PC-3 (cell line): ENCODE data around the gene TIMMDC1. TPM values are rescaled to one million over a fixed set of nuclear protein-coding genes. Genes with fewer than 3 reads are reported as not detected.

Experiments
- ATAC-seq: fragments of 200-7000 bp; cut with Tn5 transposase; 2 replicates; pipeline ENCODE4 v1.9.1; 2020; ENCODE audit warnings: mild to moderate bottlenecking, moderate library complexity
- BruUV-seq: library from RNA; stranded (reverse); fragments of 400-500 nt; replicated peaks from 2 replicates; lab custom pipeline; 2021; lab: Mats Ljungman, UMichigan
- CTCF ChIA-PET: fragments of 300-600 bp; sonication (Branson Sonifier 250); formaldehyde crosslinking; loops from one replicate; lab custom pipeline; 2022; ENCODE audit warnings: antibody characterized with exemption; lab: Charles Lee
- POLR2A ChIA-PET: fragments of 300-600 bp; sonication (Branson Sonifier 250); formaldehyde crosslinking; loops from one replicate; lab custom pipeline; 2022; ENCODE audit warnings: antibody characterized with exemption; ENCODE audit not compliant: unreplicated experiment; lab: Charles Lee
- DNase-seq: peaks from one replicate; pipeline ENCODE4 v3.0.0-alpha.2; 2015
- H2AFZ ChIP-seq: fragments of 300-600 bp; sonication (generic); 2 replicates; pipeline ENCODE4 v1.6.0; 2016; ENCODE audit warnings: antibody characterized with exemption, low read length
- H3F3A ChIP-seq: fragments of 300-600 bp; sonication (generic); one replicate; pipeline ENCODE4 v1.6.0; 2017; ENCODE audit warnings: antibody characterized with exemption, low read length, control low read depth, mild to moderate bottlenecking; ENCODE audit not compliant: unreplicated experiment
- H3K27ac ChIP-seq: fragments of 300-600 bp; sonication (generic); 2 replicates; pipeline ENCODE4 v1.5.1; 2016; ENCODE audit warnings: mild to moderate bottlenecking, low read length
- H3K27me3 ChIP-seq: fragments of 300-600 bp; sonication (generic); 2 replicates; pipeline ENCODE4 v1.6.1; 2016; ENCODE audit warnings: low read length, mixed read lengths
- H3K36me3 ChIP-seq: fragments of 300-600 bp; sonication (generic); 2 replicates; pipeline ENCODE4 v1.6.1; 2016; ENCODE audit warnings: low read depth, mixed run types, low read length, mixed read lengths
- H3K4me1 ChIP-seq: fragments of 300-600 bp; sonication (generic); 2 replicates; pipeline ENCODE4 v1.5.1; 2016; ENCODE audit warnings: low read length; ENCODE audit not compliant: insufficient read depth
- H3K4me2 ChIP-seq: fragments of 300-600 bp; sonication (generic); 2 replicates; pipeline ENCODE4 v1.6.0; 2016; ENCODE audit warnings: low read length
- H3K4me3 ChIP-seq: fragments of 300-600 bp; sonication (generic); 2 replicates; pipeline ENCODE4 v1.5.1; 2016; ENCODE audit warnings: mild to moderate bottlenecking, low read length, mixed read lengths
- H3K79me2 ChIP-seq: fragments of 300-600 bp; sonication (generic); 2 replicates; pipeline ENCODE4 v1.6.1; 2017; ENCODE audit warnings: low read length, mixed read lengths
- H3K9ac ChIP-seq: fragments of 300-600 bp; sonication (generic); 2 replicates; pipeline ENCODE4 v1.6.0; 2016; ENCODE audit warnings: mild to moderate bottlenecking, low read length
- H3K9me2 ChIP-seq: fragments of 300-600 bp; sonication (generic); replicated peaks from 2 replicates; pipeline ENCODE4 v1.6.1; 2016; ENCODE audit warnings: mixed run types, low read length, mixed read lengths
- H3K9me3 ChIP-seq: fragments of 300-600 bp; sonication (generic); 2 replicates; pipeline ENCODE4 v1.6.1; 2016; ENCODE audit warnings: low read length, mixed read lengths
- H4K20me1 ChIP-seq: fragments of 300-600 bp; sonication (generic); 2 replicates; pipeline ENCODE4 v1.6.1; 2016; ENCODE audit warnings: low read length, mixed read lengths
- EZH2 ChIP-seq: fragments of 300-600 bp; sonication (generic); IDR thresholded peaks from one replicate; pipeline ENCODE4 v1.6.1; 2017; ENCODE audit warnings: antibody characterized with exemption, mild to moderate bottlenecking, low read length; ENCODE audit not compliant: unreplicated experiment
- EZH2phosphoT487 ChIP-seq: fragments of 300-600 bp; sonication (generic); IDR thresholded peaks from 2 replicates; pipeline ENCODE4 v1.6.1; 2018; ENCODE audit warnings: mild to moderate bottlenecking, antibody characterized with exemption, low read length, borderline replicate concordance
- intact Hi-C: fragments of 100-400 bp; cut with micrococcal nuclease; formaldehyde crosslinking; loops from 2 replicates; pipeline ENCODE4 v1.9.0; 2023
- total RNA-seq: library from RNA; depleted of rRNA; stranded (reverse); fragments of >200 nt; gene quantifications from 2 replicates; pipeline ENCODE4 v1.2.3, GENCODE V29; 2014
- TF ChIP-seq, protein P1 (sequence below): fragments of 300-600 bp; sonication (generic); conservative IDR thresholded peaks from 2 replicates; pipeline ENCODE4 v1.5.1; 2017; ENCODE audit warnings: antibody characterized with exemption, low read depth, mild to moderate bottlenecking, low read length

Gene TIMMDC1
- total RNA-seq, 1 experiment from 2014 or later = 142 TPM

DNA sequence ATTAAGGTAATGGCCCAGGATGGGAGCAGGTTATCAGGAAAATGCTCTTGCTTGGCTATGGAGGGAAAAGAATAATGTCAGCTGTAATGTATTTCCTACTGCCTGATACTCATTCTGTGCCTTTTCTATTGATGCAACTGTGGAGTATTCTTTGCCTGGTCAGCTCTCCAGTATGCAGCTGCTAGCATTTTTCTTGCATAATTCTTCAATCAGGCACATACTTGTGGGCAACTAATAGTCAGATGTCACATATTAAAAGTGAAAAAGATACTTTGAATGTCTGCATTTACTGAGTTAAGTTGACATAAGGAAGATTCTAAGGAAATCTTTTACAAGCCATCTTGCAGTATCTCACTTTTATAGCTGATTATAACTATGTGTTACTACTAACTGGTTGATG lies 31.5 kb downstream of the TIMMDC1 start:
- TF ChIP-seq EZH2 = no peak
- no peak for TF ChIP-seq EZH2phosphoT487
- H3K27ac ChIP-seq = no peak overlapping the region

GRCh38 chr3:119530456-119530855 lies 32.1 kb downstream of the TIMMDC1 start:
- no peak for TF ChIP-seq EZH2phosphoT487
- no peak for TF ChIP-seq EZH2
- TF ChIP-seq, protein P1, sequence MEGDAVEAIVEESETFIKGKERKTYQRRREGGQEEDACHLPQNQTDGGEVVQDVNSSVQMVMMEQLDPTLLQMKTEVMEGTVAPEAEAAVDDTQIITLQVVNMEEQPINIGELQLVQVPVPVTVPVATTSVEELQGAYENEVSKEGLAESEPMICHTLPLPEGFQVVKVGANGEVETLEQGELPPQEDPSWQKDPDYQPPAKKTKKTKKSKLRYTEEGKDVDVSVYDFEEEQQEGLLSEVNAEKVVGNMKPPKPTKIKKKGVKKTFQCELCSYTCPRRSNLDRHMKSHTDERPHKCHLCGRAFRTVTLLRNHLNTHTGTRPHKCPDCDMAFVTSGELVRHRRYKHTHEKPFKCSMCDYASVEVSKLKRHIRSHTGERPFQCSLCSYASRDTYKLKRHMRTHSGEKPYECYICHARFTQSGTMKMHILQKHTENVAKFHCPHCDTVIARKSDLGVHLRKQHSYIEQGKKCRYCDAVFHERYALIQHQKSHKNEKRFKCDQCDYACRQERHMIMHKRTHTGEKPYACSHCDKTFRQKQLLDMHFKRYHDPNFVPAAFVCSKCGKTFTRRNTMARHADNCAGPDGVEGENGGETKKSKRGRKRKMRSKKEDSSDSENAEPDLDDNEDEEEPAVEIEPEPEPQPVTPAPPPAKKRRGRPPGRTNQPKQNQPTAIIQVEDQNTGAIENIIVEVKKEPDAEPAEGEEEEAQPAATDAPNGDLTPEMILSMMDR = no peak
- no peaks in the 10 kb centered on the region for H3K9me2 ChIP-seq
- no peaks in the 10 kb centered on the region for H3F3A ChIP-seq
- no peaks in the 10 kb centered on the region for H3K79me2 ChIP-seq
- H4K20me1 ChIP-seq = no peaks in the 10 kb centered on the region
- no TSS peak for BruUV-seq
- ATAC-seq = no peak
- DNase-seq = no peak
- intact Hi-C loops = no loop called here
- H3K27ac ChIP-seq = no peak overlapping the region
- no peaks in the 10 kb centered on the region for H3K4me1 ChIP-seq
- no peak overlapping the region for H3K4me3 ChIP-seq
- no peaks in the 10 kb centered on the region for H3K27me3 ChIP-seq
- no peak overlapping the region for H3K4me2 ChIP-seq
- H3K36me3 ChIP-seq = no peaks in the 10 kb centered on the region
- ChIA-PET CTCF (no interaction called here), POLR2A (no interaction called here)
- H3K9me3 ChIP-seq = no peaks in the 10 kb centered on the region
- H3K9ac ChIP-seq = no peak overlapping the region
- no peak overlapping the region for H2AFZ ChIP-seq

More for the DNA sequence above, 31.5 kb downstream of the TIMMDC1 start:
- H3F3A ChIP-seq = no peaks in the 10 kb centered on the region
- CTCF ChIA-PET = no interaction called here
- DNase-seq = no peak
- no peaks in the 10 kb centered on the region for H3K27me3 ChIP-seq
- H4K20me1 ChIP-seq = no peaks in the 10 kb centered on the region
- BruUV-seq = no TSS peak
- H2AFZ ChIP-seq = no peak overlapping the region
- H3K4me1 ChIP-seq = no peaks in the 10 kb centered on the region
- H3K9me3 ChIP-seq = no peaks in the 10 kb centered on the region
- no peak overlapping the region for H3K4me2 ChIP-seq
- no peak for ATAC-seq
- no peaks in the 10 kb centered on the region for H3K9me2 ChIP-seq
- H3K4me3 ChIP-seq = no peak overlapping the region
- no peaks in the 10 kb centered on the region for H3K36me3 ChIP-seq
- intact Hi-C loops = no loop called here
- no peaks in the 10 kb centered on the region for H3K79me2 ChIP-seq
- POLR2A ChIA-PET = no interaction called here
- H3K9ac ChIP-seq = no peak overlapping the region

DNA sequence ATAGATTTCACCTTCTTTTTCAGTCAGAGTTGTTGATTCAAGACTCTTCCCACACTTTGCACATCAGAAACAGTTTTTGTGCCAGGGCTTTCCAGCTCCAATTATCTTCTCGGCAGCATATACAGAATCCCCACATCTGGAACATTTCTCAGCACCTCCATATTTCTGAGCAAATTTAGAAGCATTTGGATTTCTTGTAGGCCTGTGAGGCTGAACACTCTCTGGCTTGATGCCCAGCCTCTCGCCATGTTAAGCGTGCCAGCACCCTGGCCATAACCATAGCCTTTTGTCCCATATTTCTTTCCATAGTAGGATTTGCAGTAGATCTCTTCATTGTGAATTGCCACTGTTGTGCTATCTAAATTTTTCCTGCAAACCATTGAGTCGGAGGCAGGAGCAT lies 32.8 kb downstream of the TIMMDC1 start:
- H3K27me3 ChIP-seq = no peaks in the 10 kb centered on the region
- ChIA-PET POLR2A (no interaction called here), CTCF (no interaction called here)
- H3K9me3 ChIP-seq = no peaks in the 10 kb centered on the region
- no peak overlapping the region for H3K9ac ChIP-seq
- DNase-seq (no peak), ATAC-seq (no peak)
- no peak overlapping the region for H3K4me2 ChIP-seq
- TF ChIP-seq EZH2phosphoT487 (no peak), EZH2 (no peak)
- TF ChIP-seq, protein P1 = no peak
- no peaks in the 10 kb centered on the region for H3K9me2 ChIP-seq
- H2AFZ ChIP-seq = no peak overlapping the region
- no peaks in the 10 kb centered on the region for H3F3A ChIP-seq
- H3K4me1 ChIP-seq = no peaks in the 10 kb centered on the region
- intact Hi-C loops = no loop called here
- H3K4me3 ChIP-seq = no peak overlapping the region
- H3K79me2 ChIP-seq = no peaks in the 10 kb centered on the region
- no TSS peak for BruUV-seq
- H3K36me3 ChIP-seq = no peaks in the 10 kb centered on the region
- no peak overlapping the region for H3K27ac ChIP-seq
- H4K20me1 ChIP-seq = no peaks in the 10 kb centered on the region
